ENCODE data around the gene MBD3L3.

Gene MBD3L3

DNA sequence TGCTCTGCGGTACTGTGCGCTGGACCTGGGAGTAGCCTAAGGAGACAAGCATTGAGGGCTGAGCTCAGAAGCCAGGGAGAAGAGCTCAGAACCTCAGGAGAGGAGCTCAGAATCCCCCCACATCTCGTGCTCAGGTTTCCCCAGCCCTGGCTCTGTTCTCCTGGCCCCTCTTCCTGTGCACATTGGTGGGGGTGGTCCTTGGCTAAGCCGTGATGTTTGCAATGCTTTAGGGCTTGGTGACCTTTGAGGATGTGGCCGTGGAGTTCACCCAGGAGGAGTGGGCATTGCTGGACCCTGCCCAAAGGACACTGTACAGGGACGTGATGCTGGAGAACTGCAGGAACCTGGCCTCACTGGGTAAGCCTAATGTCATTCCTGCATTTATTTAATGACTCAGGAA is 17.7 kb upstream of the MBD3L3 start:
- Histone ChIP-seq H2AK5ac (ENCODE audit: low read length) (no peak overlapping the region), H3K79me2 (ENCODE audit: control insufficient read depth, insufficient read depth, low read length) (no peaks in the 10 kb centered on the region), H3K36me3 (ENCODE audit: control insufficient read depth, insufficient read depth, low read length) (peaks cover 20% of the 10 kb centered on the region), H3K4me2 (ENCODE audit: low read length) (no peak overlapping the region), H3K56ac (ENCODE audit: low read length) (no peak overlapping the region), H2BK120ac (ENCODE audit: low read depth, low read length) (no peak overlapping the region), H3K79me1 (ENCODE audit: low read length) (no peaks in the 10 kb centered on the region), H2BK5ac (ENCODE audit: low read length) (no peak overlapping the region), H3K27me3 (ENCODE audit: insufficient read depth, low read length, poor library complexity) (no peaks in the 10 kb centered on the region), H2BK15ac (replicated peaks; ENCODE audit: low read depth) (no peak overlapping the region), H3K18ac (ENCODE audit: low read length) (no peak overlapping the region), H4K8ac (ENCODE audit: low read depth, low read length) (no peak overlapping the region), H3K27ac (ENCODE audit: low read depth, low read length) (no peak overlapping the region), H3K4me3 (ENCODE audit: low read length) (no peak overlapping the region), H3K9ac (ENCODE audit: low read length) (no peak overlapping the region), H4K5ac (ENCODE audit: low read length) (no peak overlapping the region), H3K4ac (ENCODE audit: low read depth, low read length) (no peak overlapping the region), H3K4me1 (ENCODE audit: control insufficient read depth, low read depth, low read length) (no peaks in the 10 kb centered on the region), H3K23ac (ENCODE audit: low read length) (no peak overlapping the region)
- DNase-seq, result no peak
- no CpG with 5 or more reads among the region's 6 CpGs for WGBS (ENCODE audit: extremely low coverage, insufficient coverage, low lambda C conversion rate)

DNA sequence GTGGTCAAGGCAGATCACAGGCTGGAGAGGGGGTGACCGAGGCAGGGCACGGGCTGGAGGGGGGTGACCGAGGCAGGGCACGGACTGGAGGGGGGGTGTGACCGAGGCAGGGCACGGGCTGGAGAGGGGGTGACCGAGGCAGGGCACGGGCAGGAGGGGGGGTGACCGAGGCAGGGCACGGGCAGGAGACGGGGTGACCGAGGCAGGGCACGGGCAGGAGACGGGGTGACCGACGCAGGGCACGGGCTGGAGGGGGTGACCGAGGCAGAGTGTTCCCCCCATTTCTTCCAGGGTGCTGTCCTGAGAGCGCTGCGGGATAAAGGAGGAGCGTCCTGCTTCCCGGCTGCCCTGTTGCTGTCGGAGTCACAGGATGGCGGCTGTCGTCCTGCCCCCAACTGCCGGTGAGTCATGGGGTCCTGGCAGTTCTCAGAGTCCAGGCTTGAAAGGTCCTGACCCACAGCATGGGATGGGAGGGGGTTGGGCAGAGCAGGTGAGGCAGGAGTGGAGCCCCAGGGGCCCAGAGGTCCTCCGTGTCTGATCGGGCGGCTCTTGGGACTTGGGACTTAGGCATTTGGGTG is 16.3 kb upstream of the MBD3L3 start:
- Histone ChIP-seq H3K36me3 (ENCODE audit: control insufficient read depth, insufficient read depth, low read length) (peaks cover 15% of the 10 kb centered on the region), H2BK15ac (replicated peaks; ENCODE audit: low read depth) (no peak overlapping the region), H3K4me2 (ENCODE audit: low read length) (no peak overlapping the region), H3K79me1 (ENCODE audit: low read length) (peaks cover 1% of the 10 kb centered on the region), H3K27me3 (ENCODE audit: insufficient read depth, low read length, poor library complexity) (no peaks in the 10 kb centered on the region), H3K56ac (ENCODE audit: low read length) (no peak overlapping the region), H3K9ac (ENCODE audit: low read length) (no peak overlapping the region), H3K79me2 (ENCODE audit: control insufficient read depth, insufficient read depth, low read length) (peaks cover 1% of the 10 kb centered on the region), H4K8ac (ENCODE audit: low read depth, low read length) (no peak overlapping the region), H3K27ac (ENCODE audit: low read depth, low read length) (no peak overlapping the region), H3K4me1 (ENCODE audit: control insufficient read depth, low read depth, low read length) (no peaks in the 10 kb centered on the region), H2BK120ac (ENCODE audit: low read depth, low read length) (no peak overlapping the region), H2BK5ac (ENCODE audit: low read length) (no peak overlapping the region), H3K23ac (ENCODE audit: low read length) (no peak overlapping the region), H2AK5ac (ENCODE audit: low read length) (no peak overlapping the region), H4K5ac (ENCODE audit: low read length) (no peak overlapping the region), H3K4me3 (ENCODE audit: low read length) (no peak overlapping the region), H3K4ac (ENCODE audit: low read depth, low read length) (no peak overlapping the region), H3K18ac (ENCODE audit: low read length) (no peak overlapping the region)
- no peak for DNase-seq
- WGBS (ENCODE audit: extremely low coverage, insufficient coverage, low lambda C conversion rate), result no CpG with 5 or more reads among the region's 29 CpGs

DNA sequence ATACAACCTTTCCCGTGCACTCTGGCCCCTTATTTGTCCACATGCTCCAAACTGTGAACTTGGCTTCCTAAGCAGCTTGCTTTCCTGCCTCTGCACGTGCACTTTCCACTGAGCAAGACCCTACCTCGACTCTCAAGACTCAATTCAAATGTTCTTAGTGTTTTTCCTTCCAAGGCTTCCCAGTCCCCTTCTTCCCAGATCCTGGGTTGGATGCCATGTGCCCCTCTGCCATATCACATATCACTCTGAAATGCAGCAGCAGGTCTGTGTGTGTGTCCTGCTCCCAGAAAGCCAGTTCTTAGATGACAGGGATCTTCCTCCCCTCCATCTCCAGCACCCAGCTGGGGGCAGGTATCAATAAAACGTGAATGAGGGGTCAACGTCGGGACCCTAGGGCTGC is 14.1 kb upstream of the MBD3L3 start:
- H4K5ac ChIP-seq (ENCODE audit: low read length), result no peak overlapping the region
- no peak overlapping the region for H3K23ac ChIP-seq (ENCODE audit: low read length)
- H3K9ac ChIP-seq (ENCODE audit: low read length), result no peak overlapping the region
- H3K18ac ChIP-seq (ENCODE audit: low read length), result no peak overlapping the region
- WGBS (ENCODE audit: extremely low coverage, insufficient coverage, low lambda C conversion rate), result no CpG with 5 or more reads among the region's 6 CpGs
- H3K4ac ChIP-seq (ENCODE audit: low read depth, low read length), result no peak overlapping the region
- H3K79me1 ChIP-seq (ENCODE audit: low read length), result peaks cover 1% of the 10 kb centered on the region
- no peaks in the 10 kb centered on the region for H3K4me1 ChIP-seq (ENCODE audit: control insufficient read depth, low read depth, low read length)
- H4K8ac ChIP-seq (ENCODE audit: low read depth, low read length), result no peak overlapping the region
- H3K56ac ChIP-seq (ENCODE audit: low read length), result no peak overlapping the region
- no peak overlapping the region for H3K27ac ChIP-seq (ENCODE audit: low read depth, low read length)
- peaks cover 12% of the 10 kb centered on the region for H3K36me3 ChIP-seq (ENCODE audit: control insufficient read depth, insufficient read depth, low read length)
- DNase-seq, result no peak
- no peak overlapping the region for H2AK5ac ChIP-seq (ENCODE audit: low read length)
- H3K4me3 ChIP-seq (ENCODE audit: low read length), result no peak overlapping the region
- H2BK5ac ChIP-seq (ENCODE audit: low read length), result no peak overlapping the region
- H3K27me3 ChIP-seq (ENCODE audit: insufficient read depth, low read length, poor library complexity), result no peaks in the 10 kb centered on the region
- H2BK120ac ChIP-seq (ENCODE audit: low read depth, low read length), result no peak overlapping the region
- no peak overlapping the region for H3K4me2 ChIP-seq (ENCODE audit: low read length)
- no peak overlapping the region for H2BK15ac ChIP-seq (replicated peaks; ENCODE audit: low read depth)
- peaks cover 1% of the 10 kb centered on the region for H3K79me2 ChIP-seq (ENCODE audit: control insufficient read depth, insufficient read depth, low read length)

DNA sequence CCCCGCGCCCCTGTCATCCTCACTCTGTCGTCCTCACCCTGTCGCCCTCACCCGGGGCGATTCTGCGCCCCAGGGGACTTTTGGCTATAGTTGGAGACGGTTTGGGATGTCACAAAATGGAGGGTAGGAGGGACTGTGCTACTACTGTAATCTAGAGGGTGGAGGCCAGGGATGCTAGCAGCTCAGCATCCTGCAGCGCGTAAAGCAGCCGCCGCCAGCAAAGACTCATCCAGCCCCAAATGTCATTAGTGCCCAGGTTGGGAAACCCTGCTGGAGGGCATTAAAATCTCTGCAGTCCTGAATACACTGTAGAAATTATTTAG is 11.4 kb upstream of the MBD3L3 start:
- Histone ChIP-seq H3K23ac (ENCODE audit: low read length) (no peak overlapping the region), H3K79me2 (ENCODE audit: control insufficient read depth, insufficient read depth, low read length) (peaks cover 1% of the 10 kb centered on the region), H3K4me3 (ENCODE audit: low read length) (peak overlapping the region; percentile 97), H4K8ac (ENCODE audit: low read depth, low read length) (no peak overlapping the region), H3K56ac (ENCODE audit: low read length) (peak overlapping the region; percentile 89), H2BK15ac (replicated peaks; ENCODE audit: low read depth) (no peak overlapping the region), H3K4me2 (ENCODE audit: low read length) (peak overlapping the region; percentile 27), H3K79me1 (ENCODE audit: low read length) (peaks cover 1% of the 10 kb centered on the region), H3K9ac (ENCODE audit: low read length) (peak overlapping the region; percentile 82), H2BK5ac (ENCODE audit: low read length) (no peak overlapping the region), H2BK120ac (ENCODE audit: low read depth, low read length) (no peak overlapping the region), H3K4me1 (ENCODE audit: control insufficient read depth, low read depth, low read length) (no peaks in the 10 kb centered on the region), H2AK5ac (ENCODE audit: low read length) (no peak overlapping the region), H4K5ac (ENCODE audit: low read length) (no peak overlapping the region), H3K36me3 (ENCODE audit: control insufficient read depth, insufficient read depth, low read length) (peaks cover 2% of the 10 kb centered on the region), H3K27ac (ENCODE audit: low read depth, low read length) (no peak overlapping the region), H3K27me3 (ENCODE audit: insufficient read depth, low read length, poor library complexity) (no peaks in the 10 kb centered on the region), H3K4ac (ENCODE audit: low read depth, low read length) (no peak overlapping the region), H3K18ac (ENCODE audit: low read length) (peak overlapping the region; percentile 20)
- WGBS (ENCODE audit: extremely low coverage, insufficient coverage, low lambda C conversion rate), result no CpG with 5 or more reads among the region's 12 CpGs
- no peak for DNase-seq

DNA sequence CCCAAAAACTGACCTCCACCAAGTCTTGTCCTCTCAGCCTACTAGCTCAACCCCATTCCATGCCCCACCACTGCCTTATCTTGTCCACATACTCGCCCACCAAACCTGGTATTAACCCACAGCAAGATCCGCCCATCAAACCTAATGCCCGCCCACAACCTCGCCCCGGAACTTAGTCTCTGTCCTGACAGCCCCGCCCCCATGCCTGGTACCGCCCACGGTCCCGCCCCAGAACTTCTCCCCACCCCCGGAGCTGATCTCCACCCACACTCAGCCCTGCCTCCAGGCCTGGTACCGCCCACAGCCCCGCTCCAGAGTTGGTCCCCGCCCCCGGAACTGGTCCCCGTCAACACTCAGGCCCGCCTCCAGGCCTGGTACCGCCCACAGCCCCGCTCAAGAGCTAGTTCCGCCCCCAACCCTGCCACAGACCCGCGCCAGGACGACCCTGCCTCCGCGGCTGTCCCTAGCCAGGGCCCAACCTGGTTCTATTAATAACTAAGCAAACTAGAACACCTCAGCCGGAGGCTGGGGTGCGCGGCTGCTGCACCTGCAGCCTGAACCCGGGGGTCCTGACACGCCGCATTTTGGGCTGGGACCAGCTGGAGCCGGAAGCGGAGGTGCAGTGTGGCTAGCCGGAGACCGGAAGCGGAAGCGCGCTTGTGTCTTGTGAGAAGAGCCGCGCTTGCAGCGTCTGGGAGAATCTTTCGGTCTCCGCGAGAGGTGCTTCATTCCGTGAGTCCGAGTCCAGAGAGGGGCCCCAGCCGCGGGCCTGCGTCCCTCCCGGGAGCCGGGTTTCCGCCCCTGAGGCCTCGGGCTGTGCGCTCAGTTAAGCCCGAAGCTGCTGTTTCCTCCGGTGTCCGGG is 10.8 kb upstream of the MBD3L3 start, which contains the start of gene ZNF557:
Gene ZNF557 (plus strand): TSS at position 662 of the 862 bp plus-strand sequence. CDS start 5,372 bp downstream, outside the sequence.
- Histone ChIP-seq H4K5ac (ENCODE audit: low read length) (no peak within 1 kb of the TSS), H3K79me1 (ENCODE audit: low read length) (peaks cover 1% of the 10 kb centered on the region), H3K23ac (ENCODE audit: low read length) (no peak within 1 kb of the TSS), H3K4me1 (ENCODE audit: control insufficient read depth, low read depth, low read length) (no peaks in the 10 kb centered on the region), H2BK120ac (ENCODE audit: low read depth, low read length) (peak within 1 kb of the TSS; percentile 40), H3K4me2 (ENCODE audit: low read length) (peak within 1 kb of the TSS; percentile 46), H2BK15ac (replicated peaks; ENCODE audit: low read depth) (no peak within 1 kb of the TSS), H3K27ac (ENCODE audit: low read depth, low read length) (no peak within 1 kb of the TSS), H3K4ac (ENCODE audit: low read depth, low read length) (peak within 1 kb of the TSS; percentile 88), H3K79me2 (ENCODE audit: control insufficient read depth, insufficient read depth, low read length) (peaks cover 1% of the 10 kb centered on the region), H4K8ac (ENCODE audit: low read depth, low read length) (no peak within 1 kb of the TSS), H3K27me3 (ENCODE audit: insufficient read depth, low read length, poor library complexity) (no peaks in the 10 kb centered on the region), H3K18ac (ENCODE audit: low read length) (peak within 1 kb of the TSS; percentile 95), H3K56ac (ENCODE audit: low read length) (peak within 1 kb of the TSS; percentile 89), H2BK5ac (ENCODE audit: low read length) (peak within 1 kb of the TSS; percentile 63), H3K36me3 (ENCODE audit: control insufficient read depth, insufficient read depth, low read length) (peaks cover 2% of the 10 kb centered on the region), H3K4me3 (ENCODE audit: low read length) (peak within 1 kb of the TSS; percentile 97), H2AK5ac (ENCODE audit: low read length) (no peak within 1 kb of the TSS), H3K9ac (ENCODE audit: low read length) (peak within 1 kb of the TSS; percentile 82)
- peak; percentile 98 for DNase-seq
- no CpG with 5 or more reads among the region's 56 CpGs for WGBS (ENCODE audit: extremely low coverage, insufficient coverage, low lambda C conversion rate)
